Endothelial cell of umbilical vein (primary cell): Measurements from ENCODE around the gene SYNE1.

Experiments
- EZH2 ChIP-seq: IDR thresholded peaks from 2 replicates; pipeline ENCODE4 v1.6.1; 2012; ENCODE audit warnings: borderline replicate concordance, low read depth, mild to moderate bottlenecking, moderate library complexity, low read length, inconsistent platforms; ENCODE audit not compliant: severe bottlenecking
- FOS ChIP-seq: IDR thresholded peaks from 2 replicates; pipeline ENCODE4 v1.6.1; 2011; ENCODE audit warnings: mild to moderate bottlenecking, low read length, moderate library complexity, borderline replicate concordance; ENCODE audit not compliant: insufficient read depth
- GATA2 ChIP-seq: IDR thresholded peaks from 2 replicates; pipeline ENCODE4 v1.7.0; 2011; ENCODE audit warnings: low read depth, mild to moderate bottlenecking, moderate library complexity, mixed read lengths, low read length; ENCODE audit not compliant: insufficient read length, insufficient read depth
- POLR2A ChIP-seq: IDR thresholded peaks from 2 replicates; pipeline ENCODE4 v1.6.1; 2012; ENCODE audit warnings: low read depth, mild to moderate bottlenecking, control low read depth, low read length
- TF ChIP-seq, protein P1 (sequence below), 2 donors: IDR thresholded peaks; 1 replicate in 1 of 2; 2 replicates in 1 of 2; pipeline ENCODE4 v1.5.1; 2011; ENCODE audit warnings: low read length in 2 of 2, mild to moderate bottlenecking in 2 of 2, moderate library complexity in 2 of 2, control low read depth in 1 of 2, inconsistent platforms in 1 of 2, low read depth in 1 of 2; ENCODE audit not compliant: insufficient read depth in 1 of 2; ENCODE audit errors: extremely low read depth in 1 of 2
- TF ChIP-seq, protein P2 (sequence below): IDR thresholded peaks from 2 replicates; pipeline ENCODE4 v1.6.1; 2011; ENCODE audit not compliant: insufficient read depth, insufficient read length

DNA sequence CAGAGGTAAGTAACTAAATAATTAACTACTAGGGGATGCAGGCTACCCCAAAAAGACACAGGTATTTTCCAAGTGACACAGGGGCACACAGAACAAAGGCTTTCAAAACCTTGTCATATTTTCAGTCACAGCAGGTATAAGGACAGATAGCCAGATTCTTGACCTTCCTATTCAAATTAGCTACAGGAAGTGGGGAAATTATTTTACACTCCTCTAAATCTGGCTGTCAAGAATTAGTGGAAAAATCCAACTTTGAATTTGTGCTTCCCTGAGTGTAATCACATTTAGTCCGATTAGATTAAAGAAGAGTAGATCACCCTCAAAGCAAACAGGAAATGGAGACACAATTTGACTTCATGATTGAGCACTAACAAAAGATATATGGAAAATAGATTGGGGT lies 60.6 kb downstream of the SYNE1 start:
- TF ChIP-seq, protein P1, sequence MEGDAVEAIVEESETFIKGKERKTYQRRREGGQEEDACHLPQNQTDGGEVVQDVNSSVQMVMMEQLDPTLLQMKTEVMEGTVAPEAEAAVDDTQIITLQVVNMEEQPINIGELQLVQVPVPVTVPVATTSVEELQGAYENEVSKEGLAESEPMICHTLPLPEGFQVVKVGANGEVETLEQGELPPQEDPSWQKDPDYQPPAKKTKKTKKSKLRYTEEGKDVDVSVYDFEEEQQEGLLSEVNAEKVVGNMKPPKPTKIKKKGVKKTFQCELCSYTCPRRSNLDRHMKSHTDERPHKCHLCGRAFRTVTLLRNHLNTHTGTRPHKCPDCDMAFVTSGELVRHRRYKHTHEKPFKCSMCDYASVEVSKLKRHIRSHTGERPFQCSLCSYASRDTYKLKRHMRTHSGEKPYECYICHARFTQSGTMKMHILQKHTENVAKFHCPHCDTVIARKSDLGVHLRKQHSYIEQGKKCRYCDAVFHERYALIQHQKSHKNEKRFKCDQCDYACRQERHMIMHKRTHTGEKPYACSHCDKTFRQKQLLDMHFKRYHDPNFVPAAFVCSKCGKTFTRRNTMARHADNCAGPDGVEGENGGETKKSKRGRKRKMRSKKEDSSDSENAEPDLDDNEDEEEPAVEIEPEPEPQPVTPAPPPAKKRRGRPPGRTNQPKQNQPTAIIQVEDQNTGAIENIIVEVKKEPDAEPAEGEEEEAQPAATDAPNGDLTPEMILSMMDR (IDR thresholded peaks at IDR 0.05; ENCODE audit: extremely low read depth in 1 of 2, insufficient read depth in 1 of 2, low read depth in 1 of 2, low read length in 2 of 2), result no peak
- TF ChIP-seq POLR2A, result no peak
- TF ChIP-seq FOS, result no peak
- TF ChIP-seq, protein P2, sequence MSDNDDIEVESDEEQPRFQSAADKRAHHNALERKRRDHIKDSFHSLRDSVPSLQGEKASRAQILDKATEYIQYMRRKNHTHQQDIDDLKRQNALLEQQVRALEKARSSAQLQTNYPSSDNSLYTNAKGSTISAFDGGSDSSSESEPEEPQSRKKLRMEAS, result no peak
- TF ChIP-seq EZH2, result no peak
- TF ChIP-seq GATA2, result no peak
